GM18508 (cell line): ENCODE measurements around the gene MAP3K5.

ENCODE experiments used
- ATAC-seq: cut with Tn5 transposase; IDR thresholded peaks from one replicate; pipeline ENCODE4 v1.9.1; 2021; ENCODE audit warnings: moderate number of reproducible peaks; ENCODE audit not compliant: insufficient read depth, unreplicated experiment

The MAP3K5 gene

DNA sequence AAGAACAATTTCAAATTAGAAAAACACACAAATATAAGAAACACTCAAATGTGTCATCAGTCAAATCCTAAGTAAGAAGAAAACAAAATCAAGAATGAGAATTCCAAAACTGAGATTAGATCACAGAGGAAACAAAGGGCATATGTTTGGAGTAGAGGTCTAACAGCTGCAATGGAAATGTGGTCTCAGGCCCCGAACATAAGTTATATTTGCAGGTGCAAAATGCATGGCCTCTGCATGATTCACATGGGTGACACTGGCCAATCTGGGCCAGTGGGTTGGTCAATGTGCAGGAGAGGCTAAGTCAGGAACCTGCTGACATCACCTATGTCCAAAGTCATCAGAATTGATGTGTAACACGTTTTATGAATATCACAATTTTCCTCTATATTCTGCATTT, 133.6 kb downstream of the MAP3K5 start:
- no peak for ATAC-seq

DNA sequence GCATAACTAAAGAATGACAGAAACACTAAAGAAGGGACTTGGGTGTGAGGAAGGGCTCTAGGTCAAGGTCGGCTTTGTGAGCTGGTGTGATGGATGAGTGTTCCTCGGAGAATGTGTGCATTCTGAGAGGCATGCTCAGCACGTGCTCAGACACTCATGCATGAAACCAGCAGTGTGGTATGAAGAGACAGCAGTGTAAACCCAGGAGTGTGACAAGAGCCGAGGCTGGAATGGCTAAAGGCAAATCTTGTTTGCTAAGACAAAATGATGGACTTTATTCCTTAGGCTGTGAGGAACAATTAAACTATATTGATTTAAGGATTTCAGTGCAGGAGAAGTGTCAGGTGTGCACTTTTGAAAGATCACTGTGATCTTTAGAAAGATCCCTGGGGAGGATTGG, 134.6 kb downstream of the MAP3K5 start:
- no peak for ATAC-seq

DNA sequence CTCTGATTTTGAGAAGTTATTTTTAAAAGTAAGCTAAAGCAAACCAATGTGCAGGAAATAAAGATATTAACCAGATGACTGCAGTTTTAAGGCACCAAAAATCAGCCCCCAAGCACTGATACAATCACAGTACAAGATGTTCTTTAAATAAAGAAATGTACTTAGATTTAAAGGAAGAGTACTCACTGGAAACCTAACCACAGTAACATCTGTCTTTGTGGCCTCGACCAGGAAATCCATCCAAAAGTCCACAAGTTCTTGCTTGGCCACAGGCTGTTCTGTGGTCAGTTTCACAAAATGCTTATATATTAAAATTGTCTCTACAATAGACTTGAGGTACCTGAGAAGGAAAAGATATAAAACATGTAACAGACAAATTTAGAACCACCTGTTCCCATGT, 136.2 kb downstream of the MAP3K5 start:
- ATAC-seq: no peak

DNA sequence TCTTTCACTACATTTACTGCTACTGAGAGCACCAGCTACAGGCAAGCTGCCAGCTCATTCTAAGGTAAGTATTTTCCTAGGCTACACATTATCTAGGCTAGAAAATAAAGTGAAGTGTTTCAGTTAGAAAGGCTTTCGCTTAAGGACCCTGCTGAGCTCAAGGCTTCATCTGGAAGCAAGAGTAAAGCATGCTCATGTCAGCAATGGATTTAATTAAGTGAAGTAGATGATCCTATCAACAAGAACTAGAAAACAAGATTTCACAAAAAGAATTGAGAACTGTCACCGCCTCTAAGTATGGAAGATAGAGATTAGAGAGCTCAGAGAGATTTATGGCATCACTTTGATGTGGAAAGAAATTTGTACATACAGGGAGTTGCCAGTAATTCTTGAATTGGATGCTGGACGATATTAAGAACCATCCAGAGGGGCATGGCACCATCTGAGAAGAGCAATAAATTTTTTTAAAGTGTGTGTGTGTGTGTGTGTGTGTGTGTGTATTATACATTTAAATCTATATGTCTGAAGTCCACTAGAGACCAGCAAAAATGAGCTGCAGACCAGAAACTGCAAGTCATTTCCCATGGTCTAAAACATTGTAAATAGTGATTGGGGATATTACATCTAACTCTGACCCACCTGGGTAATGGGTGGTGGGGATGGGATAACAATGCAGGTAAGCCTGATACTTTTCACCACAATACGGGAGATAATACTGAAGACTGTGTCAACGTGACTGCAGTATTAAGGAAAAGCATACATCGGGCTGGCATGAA, 136.8 kb downstream of the MAP3K5 start:
- no peak for ATAC-seq

DNA sequence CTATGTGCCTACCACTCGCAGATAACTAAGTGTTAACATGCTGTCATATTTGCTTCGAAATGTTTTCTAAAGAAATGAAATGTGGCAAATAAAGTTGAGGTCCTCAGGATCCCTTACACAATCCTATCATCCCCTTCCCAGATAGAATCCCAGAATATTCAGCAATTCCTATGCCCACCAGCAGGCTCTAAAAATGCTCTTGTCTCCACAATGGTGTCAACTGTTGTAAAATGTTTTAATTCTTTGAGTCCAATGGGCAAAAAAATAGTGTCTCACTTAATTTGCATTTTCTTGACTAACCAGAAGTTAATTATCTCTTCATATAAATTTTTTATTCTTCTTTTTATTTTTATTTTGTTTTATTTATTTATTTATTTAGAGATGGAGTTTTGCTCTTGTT, 138.2 kb downstream of the MAP3K5 start:
- no peak for ATAC-seq

DNA sequence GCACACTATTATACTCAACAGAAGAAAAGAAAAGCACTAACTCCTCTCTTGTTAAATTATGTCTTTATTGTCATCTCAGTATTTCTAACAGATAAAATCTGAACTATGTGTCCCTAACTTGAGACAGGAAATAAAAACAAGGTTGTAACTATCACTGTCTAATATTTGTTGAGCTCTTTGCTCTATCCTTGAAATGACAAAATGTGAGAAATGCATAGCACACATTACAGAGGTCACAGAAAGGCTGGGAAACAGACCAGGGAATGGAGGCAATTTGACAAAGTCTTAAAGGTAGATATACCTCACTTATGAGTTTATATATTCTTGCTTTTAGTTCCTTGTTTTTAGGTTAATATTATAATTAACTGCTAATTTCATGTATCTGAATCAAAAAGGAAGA, 139.6 kb downstream of the MAP3K5 start:
- no peak for ATAC-seq

DNA sequence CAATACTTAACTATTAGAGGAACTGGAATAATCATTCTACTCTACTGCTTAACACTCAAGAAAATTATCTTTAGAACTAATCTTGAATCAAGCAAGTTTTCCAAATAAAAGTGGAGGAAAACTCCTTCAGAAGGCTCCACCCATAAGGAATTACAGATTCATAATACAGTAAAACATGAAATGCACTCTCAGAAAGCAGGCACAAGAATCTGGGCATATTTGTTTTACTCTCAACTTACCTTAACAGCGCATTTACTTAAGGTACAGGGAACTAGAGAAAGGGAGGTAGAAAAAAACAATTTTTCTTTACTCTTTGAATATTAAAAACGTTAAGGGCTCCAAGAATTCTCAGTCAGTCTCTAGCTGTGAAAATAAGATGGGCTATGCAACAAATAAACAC, 140.3 kb downstream of the MAP3K5 start:
- no peak for ATAC-seq

DNA sequence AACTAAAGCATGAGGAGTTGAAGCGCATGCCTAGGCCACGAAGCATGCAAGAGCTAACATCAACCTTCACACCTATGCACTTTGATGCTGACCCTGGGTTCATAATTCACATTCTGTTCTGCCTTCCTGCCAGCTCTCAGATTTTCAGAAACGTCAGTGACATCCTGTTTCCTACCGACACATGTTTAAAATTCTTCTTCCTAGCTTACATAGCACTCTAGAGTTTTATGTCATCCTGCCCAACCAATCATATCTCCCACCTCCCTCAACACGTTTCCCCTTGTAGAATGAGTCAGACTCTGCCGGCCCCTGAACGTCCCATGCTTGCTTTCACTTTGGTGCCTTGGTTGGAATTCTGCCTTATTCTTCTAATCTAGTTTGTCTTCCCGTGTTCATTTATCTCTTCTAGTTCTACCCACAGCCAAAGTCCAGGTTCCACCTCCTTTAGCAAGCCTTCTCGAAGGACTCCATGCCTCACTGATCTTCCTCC, 144.9 kb downstream of the MAP3K5 start:
- ATAC-seq: peak; percentile 52

DNA sequence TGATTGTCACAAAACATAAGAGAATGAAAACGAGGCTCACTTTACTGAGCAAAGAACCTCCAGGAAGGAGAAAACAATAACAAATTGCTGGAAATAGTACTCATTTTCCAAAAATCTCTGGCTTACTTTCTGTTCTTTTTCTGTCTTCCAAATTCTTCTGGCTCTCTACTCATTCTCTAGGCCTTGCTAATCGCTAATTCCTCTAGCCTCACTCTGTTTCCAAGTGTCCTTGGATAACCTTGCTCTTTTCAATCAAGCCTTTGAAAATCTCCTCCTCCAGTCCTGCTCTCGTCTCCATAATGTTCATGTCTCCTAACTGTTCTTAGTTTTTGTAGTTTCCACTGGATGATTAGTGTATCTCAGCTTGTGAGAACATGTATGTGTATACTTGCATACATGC, 145.9 kb downstream of the MAP3K5 start:
- no peak for ATAC-seq

DNA sequence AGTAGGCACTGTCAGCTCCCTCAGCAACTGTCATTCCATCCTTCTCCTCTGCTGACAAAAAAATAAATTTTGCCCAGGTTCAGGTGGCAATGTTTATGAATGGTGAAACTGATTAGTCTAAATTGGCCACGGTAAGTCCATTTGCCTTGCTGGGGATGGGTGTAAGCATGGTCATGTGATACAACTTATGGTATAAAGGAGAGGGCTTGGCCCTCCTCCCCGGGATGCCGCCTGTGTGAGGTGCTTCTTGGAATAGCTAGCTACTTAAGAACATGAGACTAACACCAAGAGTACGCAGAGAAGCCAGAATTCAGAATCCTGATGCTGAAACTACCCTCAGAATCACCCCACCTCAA, 147.7 kb downstream of the MAP3K5 start:
- no peak for ATAC-seq

DNA sequence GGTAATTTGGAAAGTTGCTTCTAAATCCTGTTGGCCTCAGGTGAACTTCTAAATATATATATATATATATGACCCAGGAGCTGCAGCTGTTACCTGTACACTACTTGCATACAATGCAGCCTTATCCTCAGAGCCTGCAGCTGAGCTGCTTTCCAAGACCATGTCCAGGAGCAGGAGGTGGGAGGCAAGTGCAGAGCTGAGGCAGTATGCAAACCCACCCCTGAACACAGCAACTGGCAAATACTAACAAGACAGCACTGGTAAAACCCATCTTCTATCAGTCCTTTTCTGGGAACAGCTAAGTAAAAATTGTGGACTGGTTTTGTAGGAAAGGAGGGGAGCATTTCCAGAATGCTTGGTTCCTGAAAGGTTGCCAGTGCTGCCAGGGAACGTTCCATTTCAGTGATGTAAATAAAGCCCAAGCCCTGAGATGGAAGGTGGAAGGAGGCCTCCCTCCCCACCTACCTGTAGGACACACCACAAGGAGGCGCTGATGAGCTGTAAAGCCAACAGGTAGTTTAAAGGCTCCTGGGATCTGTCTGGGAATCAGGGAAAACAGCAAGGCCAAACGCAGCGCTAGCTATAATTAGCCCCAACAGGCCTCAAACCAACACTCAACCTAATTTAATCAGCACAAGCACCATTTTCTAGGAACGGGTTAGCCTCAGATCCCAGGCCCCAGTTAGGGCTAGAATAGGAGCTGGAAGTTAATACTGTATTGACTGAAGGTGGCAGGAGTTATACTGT, 148.3 kb downstream of the MAP3K5 start:
- ATAC-seq: no peak

DNA sequence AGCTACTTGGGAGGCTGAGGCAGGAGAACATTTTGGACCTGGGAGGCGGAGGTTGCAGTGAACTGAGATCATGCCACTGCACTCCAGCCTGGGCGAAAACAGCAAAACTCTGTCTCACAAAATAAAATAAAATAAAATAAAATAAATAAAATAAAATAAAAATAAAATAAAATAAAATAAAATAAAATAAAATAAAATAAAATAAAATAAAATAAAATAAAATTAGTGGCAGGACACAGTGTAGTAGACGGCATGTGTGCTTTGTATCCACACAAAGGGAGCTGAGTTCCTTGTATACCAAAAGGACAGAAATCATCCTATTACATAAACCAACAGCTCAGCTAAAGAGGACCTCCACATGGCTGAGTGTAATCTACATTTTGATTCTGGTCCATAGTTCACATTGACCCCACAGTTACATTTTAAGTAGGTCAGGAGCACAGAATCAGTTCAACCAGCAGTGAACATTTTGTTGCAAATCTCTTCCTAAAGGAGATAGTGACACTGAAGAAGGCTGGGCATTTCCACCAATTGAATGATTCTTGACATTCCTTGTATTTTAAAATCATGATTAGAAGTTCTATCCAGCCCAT, 150.3 kb downstream of the MAP3K5 start:
- ATAC-seq: no peak

DNA sequence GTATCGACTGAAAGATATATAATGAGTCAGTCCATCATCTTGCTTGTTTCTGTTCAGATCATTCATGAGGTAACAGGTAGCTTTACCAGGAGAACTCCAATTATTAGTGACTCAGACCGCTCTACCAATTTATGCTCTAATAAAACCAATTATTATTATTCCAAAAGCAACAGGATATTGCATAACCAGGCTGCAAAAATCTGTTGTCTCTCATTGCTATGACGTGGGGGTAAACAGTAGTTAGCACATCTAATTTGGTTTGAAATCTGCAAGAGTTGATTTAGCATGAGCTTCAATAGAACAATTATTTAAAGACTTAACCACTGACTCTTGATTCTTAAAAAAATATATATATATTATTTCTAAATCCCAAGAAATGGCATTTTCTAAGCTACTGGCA, 151.1 kb downstream of the MAP3K5 start:
- no peak for ATAC-seq

DNA sequence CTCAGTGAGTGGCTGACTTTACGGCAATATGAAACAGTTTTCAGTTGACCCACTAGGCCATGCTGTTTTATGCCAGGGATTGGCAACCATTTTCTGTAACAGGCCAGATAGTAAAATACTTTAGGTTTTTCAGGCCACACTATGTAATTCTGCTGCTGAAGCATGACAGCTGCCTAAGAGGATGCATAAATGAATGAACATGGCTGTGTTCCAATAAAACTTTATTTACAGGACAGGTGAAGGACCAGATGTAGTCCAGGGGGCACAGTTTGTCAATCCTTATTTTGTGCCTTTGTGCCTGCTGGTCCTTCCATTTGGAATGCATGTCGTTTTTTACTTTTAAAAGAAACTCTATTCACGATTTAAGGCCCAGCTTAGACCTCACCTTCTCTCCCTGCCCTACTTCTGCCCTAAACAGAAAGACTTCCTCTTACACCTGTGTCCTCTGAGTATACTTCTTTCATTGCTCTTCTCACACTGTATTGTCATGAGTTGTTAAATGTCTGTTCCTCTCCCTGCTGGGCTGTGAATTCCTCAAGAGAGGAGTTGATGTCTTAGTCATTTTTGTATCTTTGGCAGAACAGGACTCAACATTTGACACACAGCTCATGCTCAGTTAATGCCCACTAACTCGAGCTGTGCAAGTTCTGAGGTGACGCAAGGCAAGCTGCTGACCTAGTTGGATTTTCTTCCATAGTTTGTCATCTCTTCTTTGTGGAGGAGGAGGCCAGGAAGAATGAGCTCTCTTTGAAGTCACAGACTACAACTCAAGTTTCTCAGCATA, 152.0 kb downstream of the MAP3K5 start:
- ATAC-seq: no peak

DNA sequence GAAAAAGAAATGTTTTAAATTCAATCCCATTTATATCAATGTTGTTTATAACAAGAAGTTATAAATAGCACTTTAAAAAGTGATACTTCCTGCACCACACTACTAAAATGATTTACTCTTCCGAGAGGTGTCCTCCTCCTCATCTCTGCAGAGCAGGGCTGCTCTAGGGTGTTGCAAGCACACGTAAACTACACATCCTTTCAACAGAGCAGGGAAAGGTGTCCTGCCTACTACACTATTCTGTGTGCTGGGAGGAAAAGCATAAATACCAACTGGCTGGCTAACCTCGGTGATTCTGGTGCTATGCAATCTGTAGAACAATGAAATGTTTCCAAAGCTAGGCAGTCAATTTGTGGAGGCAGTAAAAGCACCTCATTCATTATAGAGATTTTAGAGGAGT, 152.6 kb downstream of the MAP3K5 start:
- no peak for ATAC-seq

DNA sequence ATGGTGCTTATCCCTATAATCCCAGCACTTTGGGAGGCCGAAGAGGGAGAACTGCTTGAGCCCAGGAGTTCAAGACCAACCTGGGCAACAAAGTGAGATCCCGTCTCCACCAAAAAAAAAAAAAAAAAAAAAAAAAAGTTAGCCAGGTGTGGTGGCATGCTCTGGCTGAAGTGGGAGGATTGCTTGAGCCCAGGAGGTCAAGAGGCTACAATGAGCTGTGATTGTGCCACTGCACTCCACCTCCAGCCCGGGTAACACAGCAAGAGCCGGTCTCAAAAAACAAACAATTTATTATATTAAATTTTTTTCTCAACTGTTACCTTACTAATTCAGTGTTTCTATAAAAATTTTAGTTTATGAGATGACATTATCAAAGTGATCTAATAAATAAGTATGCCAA, 156.7 kb downstream of the MAP3K5 start:
- ATAC-seq: no peak

DNA sequence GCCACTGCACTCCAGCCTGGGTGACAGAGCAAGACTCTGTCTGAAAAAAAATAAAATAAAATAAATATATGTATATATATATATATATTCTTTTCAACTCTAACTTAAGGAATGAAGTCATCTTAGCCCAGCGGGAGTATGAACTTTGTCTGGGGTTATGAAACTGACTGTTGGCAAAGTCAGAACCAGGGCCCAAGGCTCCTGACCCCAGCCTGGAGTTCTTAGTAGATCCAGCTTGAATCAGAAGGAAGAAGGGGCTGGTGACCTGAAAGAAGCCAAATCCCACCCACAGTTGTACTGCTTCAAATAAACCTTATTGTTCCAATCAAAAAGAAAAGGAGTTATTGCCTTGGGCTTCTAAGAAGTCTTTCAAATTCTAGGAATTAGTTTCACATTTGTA, 158.9 kb downstream of the MAP3K5 start:
- no peak for ATAC-seq

DNA sequence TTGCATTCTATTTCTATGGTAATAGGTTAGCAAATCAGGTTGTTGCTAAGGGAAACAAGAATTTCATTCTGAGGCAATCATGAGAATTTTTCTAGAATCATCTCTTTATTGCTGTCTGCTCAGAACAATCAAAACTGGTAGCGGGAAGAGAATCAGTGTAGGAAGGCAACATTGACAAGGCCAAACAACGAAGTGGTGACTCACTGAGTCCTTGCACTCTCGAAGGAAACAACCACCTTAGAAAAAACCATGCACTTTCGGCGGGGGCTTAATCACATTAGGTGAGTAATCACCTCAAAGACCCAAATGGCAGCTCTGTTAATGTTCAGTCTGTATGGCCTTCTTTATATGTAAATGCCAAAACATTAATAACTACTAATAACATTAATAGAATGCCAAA, 163.3 kb downstream of the MAP3K5 start:
- no peak for ATAC-seq

DNA sequence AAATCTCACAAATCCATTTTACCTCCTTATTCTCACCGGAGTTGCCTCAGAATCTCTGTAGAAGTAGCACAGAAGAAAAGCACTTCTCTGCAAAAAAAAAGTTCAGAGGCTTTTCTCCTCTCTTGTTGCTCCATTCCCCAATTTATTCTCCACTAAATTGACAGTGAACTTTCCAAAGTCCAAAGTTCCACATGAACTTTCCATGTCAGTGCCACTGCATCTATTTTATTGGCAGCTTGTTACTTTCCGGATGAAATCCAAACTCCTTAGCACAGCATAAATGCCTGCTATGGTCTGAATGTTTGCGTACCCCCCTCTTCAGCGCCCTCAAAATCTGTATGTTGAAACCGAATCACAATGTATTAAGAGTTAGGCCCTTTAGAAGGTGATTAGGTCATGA, 165.1 kb downstream of the MAP3K5 start:
- no peak for ATAC-seq

DNA sequence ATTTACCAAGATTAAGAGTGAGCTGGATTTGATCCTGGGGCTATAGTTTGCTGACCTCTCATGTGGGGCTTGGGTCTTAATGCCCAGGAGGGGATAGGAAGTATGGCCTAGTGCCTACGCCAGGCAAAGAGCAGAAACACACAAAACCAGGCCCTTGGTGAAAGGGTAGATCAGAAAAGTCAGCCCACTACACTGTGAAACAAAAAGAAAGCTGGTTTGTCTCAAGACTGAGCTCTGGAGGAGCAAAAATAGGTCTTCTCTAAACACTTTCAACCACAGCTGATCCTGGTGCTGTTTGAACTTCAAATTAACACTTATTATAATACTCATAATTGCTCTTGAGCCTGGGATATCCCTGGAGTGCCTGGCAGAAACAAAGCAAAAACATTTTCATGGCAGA, 167.0 kb downstream of the MAP3K5 start:
- ATAC-seq: no peak

DNA sequence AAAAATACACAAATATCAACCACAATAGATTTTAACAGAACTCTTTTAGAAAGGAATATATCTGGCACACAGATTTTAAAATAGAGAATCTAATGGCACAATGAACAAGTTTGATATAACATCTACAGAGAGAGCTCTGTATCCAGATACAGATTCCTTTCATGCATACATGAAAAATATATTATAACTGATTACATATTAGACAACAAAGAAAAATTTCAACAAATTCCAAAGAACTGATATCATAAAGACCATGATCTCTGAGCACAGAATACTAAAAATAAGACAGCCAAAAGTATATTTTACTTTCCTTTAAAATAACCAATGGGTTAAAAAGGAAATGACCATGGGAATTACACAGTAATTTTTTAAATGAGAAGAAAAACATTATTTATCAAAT, 167.9 kb downstream of the MAP3K5 start:
- ATAC-seq: no peak
